ENCODE results near the gene TNFSF18. TPM values are rescaled to one million over a fixed set of nuclear protein-coding genes. Genes with fewer than 3 reads are reported as not detected.

The TNFSF18 gene
- polyA plus RNA-seq, 3 donors = not detected

- H3K27ac ChIP-seq (ENCODE audit: low read depth in 1 of 2, low read length in 2 of 2) = no peak overlapping the region
- Mint-ChIP-seq H3K27ac (no peak overlapping the region), H3K27me3 (ENCODE audit: low read depth in 3 of 3) (peaks cover 0 to 4% (median 0%) of the 10 kb centered on the region in 3 donors), H3K4me1 (peaks cover 33% of the 10 kb centered on the region), H3K9me3 (peaks cover 0 to under 1% (median 0%) of the 10 kb centered on the region in 7 donors), H3K36me3 (no peaks in the 10 kb centered on the region), H3K4me3 (no peak overlapping the region)
- no peak overlapping the region for H3K4me2 ChIP-seq (replicated peaks; ENCODE audit: extremely low read depth, low read length, poor library complexity, severe bottlenecking)
- intact Hi-C loops (cut with micrococcal nuclease) = no loop called here
- no peaks in the 10 kb centered on the region for H3K79me2 ChIP-seq (ENCODE audit: insufficient read depth, low read length)
- no peaks in the 10 kb centered on the region for H3K27me3 ChIP-seq (ENCODE audit: control insufficient read depth in 2 of 2, insufficient read depth in 2 of 2, low read length in 2 of 2)
- no peaks in the 10 kb centered on the region for H4K20me1 ChIP-seq (ENCODE audit: insufficient read depth, low read length)
- TF ChIP-seq CTCF (IDR thresholded peaks at IDR 0.05) = no peak
- peak in 2 of 3 donors; percentile 40 to 45 for DNase-seq
- peaks cover 28 to 40% of the 10 kb centered on the region in 2 donors for H3K4me1 ChIP-seq (ENCODE audit: control insufficient read depth in 1 of 2, insufficient read depth in 2 of 2, low read length in 2 of 2)
- no peak overlapping the region for H3K4me3 ChIP-seq (replicated peaks in 1 of 3; ENCODE audit: low read depth in 2 of 3, low read length in 3 of 3)
- H3K9me3 ChIP-seq (replicated peaks in 1 of 2; ENCODE audit: control insufficient read depth in 1 of 2, insufficient read depth in 1 of 2, low read length in 2 of 2) = no peaks in the 10 kb centered on the region
- H3K36me3 ChIP-seq (replicated peaks in 1 of 2; ENCODE audit: control insufficient read depth in 1 of 2, insufficient read depth in 2 of 2, low read length in 2 of 2) = no peaks in the 10 kb centered on the region
- no peak overlapping the region for H3K9ac ChIP-seq (ENCODE audit: insufficient read depth, low read length, poor library complexity, severe bottlenecking)
- H2AFZ ChIP-seq (ENCODE audit: insufficient read depth, low read depth, low read length, poor library complexity, severe bottlenecking) = no peak overlapping the region
These were observed 7.5 kb downstream of the TNFSF18 start for GRCh38 chr1:173043253-173043652.

- Mint-ChIP-seq H3K9me3 (peaks cover 0 to 2% (median 0%) of the 10 kb centered on the region in 7 donors), H3K27me3 (ENCODE audit: low read depth in 3 of 3) (peaks cover 0 to 4% (median 0%) of the 10 kb centered on the region in 3 donors)
- H3K4me2 ChIP-seq (replicated peaks; ENCODE audit: extremely low read depth, low read length, poor library complexity, severe bottlenecking) = no peak overlapping the region
These were observed 7.9 kb downstream of the TNFSF18 start for GRCh38 chr1:173042806-173043205.

More at GRCh38 chr1:173042806-173043205, 7.9 kb downstream of the TNFSF18 start:
- Histone ChIP-seq H3K27ac (ENCODE audit: low read depth in 1 of 2, low read length in 2 of 2) (no peak overlapping the region), H3K79me2 (ENCODE audit: insufficient read depth, low read length) (no peaks in the 10 kb centered on the region), H2AFZ (ENCODE audit: insufficient read depth, low read depth, low read length, poor library complexity, severe bottlenecking) (no peak overlapping the region), H3K9me3 (replicated peaks in 1 of 2; ENCODE audit: control insufficient read depth in 1 of 2, insufficient read depth in 1 of 2, low read length in 2 of 2) (no peaks in the 10 kb centered on the region), H3K27me3 (ENCODE audit: control insufficient read depth in 2 of 2, insufficient read depth in 2 of 2, low read length in 2 of 2) (no peaks in the 10 kb centered on the region), H3K4me1 (ENCODE audit: control insufficient read depth in 1 of 2, insufficient read depth in 2 of 2, low read length in 2 of 2) (peaks cover 28 to 40% of the 10 kb centered on the region in 2 donors), H3K4me3 (replicated peaks in 1 of 3; ENCODE audit: low read depth in 2 of 3, low read length in 3 of 3) (no peak overlapping the region), H3K36me3 (replicated peaks in 1 of 2; ENCODE audit: control insufficient read depth in 1 of 2, insufficient read depth in 2 of 2, low read length in 2 of 2) (no peaks in the 10 kb centered on the region), H4K20me1 (ENCODE audit: insufficient read depth, low read length) (no peaks in the 10 kb centered on the region), H3K9ac (ENCODE audit: insufficient read depth, low read length, poor library complexity, severe bottlenecking) (no peak overlapping the region)
- Mint-ChIP-seq H3K4me3 (no peak overlapping the region), H3K27ac (peak overlapping the region in 1 of 7 donors; percentile 23), H3K36me3 (no peaks in the 10 kb centered on the region), H3K4me1 (peaks cover 34% of the 10 kb centered on the region)
- intact Hi-C loops (cut with micrococcal nuclease) = no loop called here
- no peak for DNase-seq
- no peak for TF ChIP-seq CTCF (IDR thresholded peaks at IDR 0.05)
- no CpG with 5 or more reads among the region's 3 CpGs for WGBS (ENCODE audit: insufficient coverage)
